Measurements from ENCODE around the gene DRD3. TPM values are rescaled to one million over a fixed set of nuclear protein-coding genes. Genes with fewer than 3 reads are reported as not detected.
A peak's percentile ranks its signal among the peaks of the same experiment; 100 is the strongest.

The DRD3 gene
- total RNA-seq, 1 donor, result not detected

DNA sequence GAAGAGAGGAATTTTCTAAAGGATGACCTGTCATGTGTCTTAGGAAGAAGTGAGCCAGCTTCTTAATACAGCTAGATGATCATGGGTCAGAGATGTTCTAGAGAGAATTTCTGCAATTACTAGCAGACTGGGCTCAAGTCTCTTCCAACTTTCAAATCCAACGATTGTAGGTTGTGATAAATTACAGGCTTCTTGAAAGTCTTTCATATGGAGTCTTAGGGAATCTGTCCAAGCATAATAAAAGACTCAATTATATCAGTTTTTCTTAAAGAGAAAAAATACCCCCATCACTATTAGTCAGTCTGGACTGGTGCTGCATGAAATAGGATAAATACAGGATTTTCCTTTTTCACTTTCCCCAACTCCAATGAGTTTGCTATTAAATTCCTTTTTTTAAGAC is 59.1 kb downstream of the DRD3 start:
- DNase-seq (ENCODE audit: low read depth), result peak; percentile 87
- H3K4me3 ChIP-seq (ENCODE audit: low read depth, low read length), result no peak overlapping the region
- TF ChIP-seq, protein P1, sequence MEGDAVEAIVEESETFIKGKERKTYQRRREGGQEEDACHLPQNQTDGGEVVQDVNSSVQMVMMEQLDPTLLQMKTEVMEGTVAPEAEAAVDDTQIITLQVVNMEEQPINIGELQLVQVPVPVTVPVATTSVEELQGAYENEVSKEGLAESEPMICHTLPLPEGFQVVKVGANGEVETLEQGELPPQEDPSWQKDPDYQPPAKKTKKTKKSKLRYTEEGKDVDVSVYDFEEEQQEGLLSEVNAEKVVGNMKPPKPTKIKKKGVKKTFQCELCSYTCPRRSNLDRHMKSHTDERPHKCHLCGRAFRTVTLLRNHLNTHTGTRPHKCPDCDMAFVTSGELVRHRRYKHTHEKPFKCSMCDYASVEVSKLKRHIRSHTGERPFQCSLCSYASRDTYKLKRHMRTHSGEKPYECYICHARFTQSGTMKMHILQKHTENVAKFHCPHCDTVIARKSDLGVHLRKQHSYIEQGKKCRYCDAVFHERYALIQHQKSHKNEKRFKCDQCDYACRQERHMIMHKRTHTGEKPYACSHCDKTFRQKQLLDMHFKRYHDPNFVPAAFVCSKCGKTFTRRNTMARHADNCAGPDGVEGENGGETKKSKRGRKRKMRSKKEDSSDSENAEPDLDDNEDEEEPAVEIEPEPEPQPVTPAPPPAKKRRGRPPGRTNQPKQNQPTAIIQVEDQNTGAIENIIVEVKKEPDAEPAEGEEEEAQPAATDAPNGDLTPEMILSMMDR (IDR thresholded peaks at IDR 0.05; ENCODE audit: insufficient read depth, low read length), result no peak

DNA sequence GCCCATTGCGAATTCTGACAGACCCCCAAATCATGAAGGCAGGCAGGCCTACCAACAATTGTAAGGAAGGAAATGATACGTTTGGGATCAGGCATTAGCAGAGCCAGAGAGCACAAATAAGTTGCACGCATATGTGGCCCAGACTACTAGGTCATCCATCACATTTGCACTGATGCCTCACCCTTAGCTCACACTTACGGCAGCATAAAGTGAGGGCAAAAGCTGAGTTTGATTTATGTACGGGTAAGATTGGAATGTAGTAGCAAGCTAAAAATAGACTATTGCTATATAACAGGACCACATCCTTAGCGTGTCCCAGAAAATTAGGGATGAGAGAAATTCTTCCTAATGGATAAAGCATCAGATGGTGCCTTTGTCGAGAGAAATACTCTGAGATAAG is 63.7 kb downstream of the DRD3 start:
- H3K4me3 ChIP-seq (ENCODE audit: low read depth, low read length), result no peak overlapping the region
- peak; percentile 47 for DNase-seq (ENCODE audit: low read depth)
- TF ChIP-seq, protein P1 (IDR thresholded peaks at IDR 0.05; ENCODE audit: insufficient read depth, low read length), result no peak

DNA sequence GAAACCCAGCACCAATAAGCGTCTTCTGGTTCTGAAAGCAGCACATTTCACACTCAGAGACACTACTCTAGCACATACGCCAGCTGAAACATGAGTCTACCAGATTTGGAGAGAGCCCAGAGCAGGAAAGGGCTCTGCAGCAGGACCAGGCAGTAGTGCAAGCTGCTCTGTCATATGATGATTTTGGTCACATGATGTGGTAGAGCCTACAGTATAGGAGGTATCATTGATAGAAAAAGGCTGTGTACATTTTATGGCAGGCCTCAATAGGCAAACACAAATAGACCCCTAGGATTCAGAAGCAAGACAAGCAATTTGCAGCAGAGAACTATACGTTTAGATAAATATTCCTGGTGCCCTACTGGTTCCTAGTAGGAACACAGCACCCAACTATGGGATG is 64.1 kb downstream of the DRD3 start:
- no peak overlapping the region for H3K4me3 ChIP-seq (ENCODE audit: low read depth, low read length)
- no peak for DNase-seq (ENCODE audit: low read depth)
- TF ChIP-seq, protein P1 (IDR thresholded peaks at IDR 0.05; ENCODE audit: insufficient read depth, low read length), result no peak

GRCh38 chr3:114112696-114113095 is 66.2 kb downstream of the DRD3 start:
- no peak overlapping the region for H3K4me3 ChIP-seq (ENCODE audit: low read depth, low read length)
- TF ChIP-seq, protein P1 (IDR thresholded peaks at IDR 0.05; ENCODE audit: insufficient read depth, low read length), result no peak
- peak; percentile 14 for DNase-seq (ENCODE audit: low read depth)

GRCh38 chr3:114111060-114111770 is 67.6 kb downstream of the DRD3 start:
- TF ChIP-seq, protein P1 (IDR thresholded peaks at IDR 0.05; ENCODE audit: insufficient read depth, low read length), result no peak
- H3K4me3 ChIP-seq (ENCODE audit: low read depth, low read length), result no peak overlapping the region
- no peak for DNase-seq (ENCODE audit: low read depth)

DNA sequence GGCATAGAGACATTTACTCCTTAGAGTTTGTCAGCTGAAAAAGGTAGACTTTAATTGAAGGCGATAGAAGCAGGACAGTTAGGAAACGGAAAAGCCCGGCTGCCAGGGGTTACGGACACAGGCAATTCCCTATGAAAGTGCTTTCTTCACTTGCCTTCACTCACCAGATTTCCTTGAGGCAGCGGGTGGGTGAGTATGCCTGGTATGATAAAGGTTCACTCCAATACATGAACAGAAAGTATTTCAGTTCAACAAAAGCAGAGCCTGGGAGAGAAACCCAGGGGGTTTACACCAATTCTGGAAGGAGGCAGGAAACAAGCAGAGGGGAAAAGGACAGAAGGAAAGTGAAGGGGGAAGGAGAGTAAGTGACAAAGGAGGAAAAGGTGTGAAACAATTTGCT is 68.4 kb downstream of the DRD3 start:
- DNase-seq (ENCODE audit: low read depth), result no peak
- H3K4me3 ChIP-seq (ENCODE audit: low read depth, low read length), result no peak overlapping the region
- TF ChIP-seq, protein P1 (IDR thresholded peaks at IDR 0.05; ENCODE audit: insufficient read depth, low read length), result no peak

DNA sequence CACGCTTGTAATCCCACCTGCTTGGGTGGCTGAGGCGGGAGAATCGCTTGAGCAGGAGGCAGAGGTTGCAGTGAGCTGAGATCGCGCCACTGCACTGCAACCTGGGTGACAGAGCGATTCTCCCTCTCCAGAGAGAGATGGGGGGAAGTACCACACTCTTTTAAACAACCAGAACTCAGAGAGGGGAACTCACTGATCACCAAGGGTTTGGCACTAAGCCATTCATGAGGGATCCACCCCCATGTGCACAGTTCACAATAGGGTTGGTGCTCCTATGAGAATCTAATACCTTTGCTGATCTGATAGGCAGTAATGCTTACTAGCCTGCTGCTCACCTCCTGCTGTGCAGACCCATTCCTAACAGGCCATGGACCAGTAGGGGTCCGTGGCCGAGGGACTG is 70.7 kb downstream of the DRD3 start:
- no peak for DNase-seq (ENCODE audit: low read depth)
- TF ChIP-seq, protein P1 (IDR thresholded peaks at IDR 0.05; ENCODE audit: insufficient read depth, low read length), result no peak
- no peak overlapping the region for H3K4me3 ChIP-seq (ENCODE audit: low read depth, low read length)

All from fibroblast of the aortic adventitia (primary cell).